ENCODE results near the gene NLK.
A peak's percentile ranks its signal among the peaks of the same experiment; 100 is the strongest.

Gene NLK

GRCh38 chr17:28093999-28094716, 51.7 kb downstream of the NLK start:
- H2AFZ ChIP-seq (ENCODE audit: low read depth, low read length, severe bottlenecking) = no peak overlapping the region
- H3K4me2 ChIP-seq (ENCODE audit: low read depth, low read length, poor library complexity, severe bottlenecking) = no peak overlapping the region
- no peak overlapping the region for H3K9ac ChIP-seq (ENCODE audit: low read length)
- no peak for TF ChIP-seq CTCF (IDR thresholded peaks at IDR 0.05; ENCODE audit: insufficient read depth, low read length, poor library complexity, severe bottlenecking)
- no peak for TF ChIP-seq EZH2phosphoT487 (conservative IDR thresholded peaks at IDR 0.05; ENCODE audit: low read length)
- H3K27me3 ChIP-seq (ENCODE audit: low read length) = no peaks in the 10 kb centered on the region
- no peak overlapping the region for H3K4me3 ChIP-seq (ENCODE audit: insufficient read depth, low read length, poor library complexity, severe bottlenecking)
- peaks cover 7% of the 10 kb centered on the region; the same call in 1 of the 2 replicates for H3K79me2 ChIP-seq (ENCODE audit: insufficient read depth, low read length)
- H3F3A ChIP-seq (ENCODE audit: insufficient read depth) = no peaks in the 10 kb centered on the region; the same call in 1 of the 2 replicates
- peaks cover 10% of the 10 kb centered on the region; the same call in 1 of the 2 replicates for H4K20me1 ChIP-seq (ENCODE audit: low read depth, low read length)
- H3K9me3 ChIP-seq (ENCODE audit: insufficient read depth, low read length) = no peaks in the 10 kb centered on the region
- no peak overlapping the region for H3K27ac ChIP-seq (ENCODE audit: low read depth, low read length)
- no peaks in the 10 kb centered on the region for H3K9me2 ChIP-seq (replicated peaks; ENCODE audit: insufficient read depth, low read length)
- H3K36me3 ChIP-seq (ENCODE audit: low read length) = no peaks in the 10 kb centered on the region

- TF ChIP-seq CTCF (IDR thresholded peaks at IDR 0.05; ENCODE audit: insufficient read depth, low read length, poor library complexity, severe bottlenecking) = no peak
- no peak for TF ChIP-seq EZH2phosphoT487 (conservative IDR thresholded peaks at IDR 0.05; ENCODE audit: low read length)
- no peaks in the 10 kb centered on the region for H3K9me3 ChIP-seq (ENCODE audit: insufficient read depth, low read length)
- H3K9me2 ChIP-seq (replicated peaks; ENCODE audit: insufficient read depth, low read length) = no peaks in the 10 kb centered on the region
- peaks cover 4% of the 10 kb centered on the region; the same call in 1 of the 2 replicates for H3K79me2 ChIP-seq (ENCODE audit: insufficient read depth, low read length)
- peaks cover 10% of the 10 kb centered on the region; the same call in 1 of the 2 replicates for H4K20me1 ChIP-seq (ENCODE audit: low read depth, low read length)
- no peaks in the 10 kb centered on the region for H3K36me3 ChIP-seq (ENCODE audit: low read length)
- H3K4me2 ChIP-seq (ENCODE audit: low read depth, low read length, poor library complexity, severe bottlenecking) = no peak overlapping the region
- H2AFZ ChIP-seq (ENCODE audit: low read depth, low read length, severe bottlenecking) = no peak overlapping the region
- H3K4me3 ChIP-seq (ENCODE audit: insufficient read depth, low read length, poor library complexity, severe bottlenecking) = no peak overlapping the region
- H3F3A ChIP-seq (ENCODE audit: insufficient read depth) = no peaks in the 10 kb centered on the region; the same call in 1 of the 2 replicates
- H3K27me3 ChIP-seq (ENCODE audit: low read length) = no peaks in the 10 kb centered on the region
- no peak overlapping the region for H3K9ac ChIP-seq (ENCODE audit: low read length)
- H3K27ac ChIP-seq (ENCODE audit: low read depth, low read length) = no peak overlapping the region
Observed at GRCh38 chr17:28096756-28097155, 54.3 kb downstream of the NLK start.

- no peaks in the 10 kb centered on the region for H3K9me3 ChIP-seq (ENCODE audit: insufficient read depth, low read length)
- H3K9ac ChIP-seq (ENCODE audit: low read length) = no peak overlapping the region
- no peaks in the 10 kb centered on the region for H3K9me2 ChIP-seq (replicated peaks; ENCODE audit: insufficient read depth, low read length)
- H3K36me3 ChIP-seq (ENCODE audit: low read length) = no peaks in the 10 kb centered on the region
- no peak overlapping the region for H2AFZ ChIP-seq (ENCODE audit: low read depth, low read length, severe bottlenecking)
- H3K79me2 ChIP-seq (ENCODE audit: insufficient read depth, low read length) = peaks cover 2% of the 10 kb centered on the region; the same call in 1 of the 2 replicates
- no peak for TF ChIP-seq EZH2phosphoT487 (conservative IDR thresholded peaks at IDR 0.05; ENCODE audit: low read length)
- TF ChIP-seq CTCF (IDR thresholded peaks at IDR 0.05; ENCODE audit: insufficient read depth, low read length, poor library complexity, severe bottlenecking) = no peak
- H3K4me3 ChIP-seq (ENCODE audit: insufficient read depth, low read length, poor library complexity, severe bottlenecking) = no peak overlapping the region
- no peaks in the 10 kb centered on the region; the same call in 1 of the 2 replicates for H3F3A ChIP-seq (ENCODE audit: insufficient read depth)
- H3K27ac ChIP-seq (ENCODE audit: low read depth, low read length) = no peak overlapping the region
- peaks cover 12% of the 10 kb centered on the region; the same call in 1 of the 2 replicates for H4K20me1 ChIP-seq (ENCODE audit: low read depth, low read length)
- H3K4me2 ChIP-seq (ENCODE audit: low read depth, low read length, poor library complexity, severe bottlenecking) = peak overlapping the region; percentile 14
- no peaks in the 10 kb centered on the region for H3K27me3 ChIP-seq (ENCODE audit: low read length)
Observed at GRCh38 chr17:28097254-28097653, 54.8 kb downstream of the NLK start.

All from SU-DHL-6 (cell line).